HepG2 (cell line): Measurements from ENCODE around the gene CNTN2. TPM values are rescaled to one million over a fixed set of nuclear protein-coding genes. Genes with fewer than 3 reads are reported as not detected.

Experiments
- ATAC-seq: fragments of 200-7000 bp; cut with Tn5 transposase; 3 replicates; pipeline ENCODE4 v1.9.1; 2020; ENCODE audit warnings: mild to moderate bottlenecking, moderate library complexity
- BruUV-seq: library from RNA; stranded (reverse); fragments of 400-500 nt; replicated peaks from 2 replicates; lab custom pipeline; 2021; lab: Mats Ljungman, UMichigan
- CTCF ChIA-PET: fragments of 300-600 bp; formaldehyde crosslinking; extraction: SDS; loops from one replicate; lab custom pipeline; 2021; ENCODE audit warnings: low total read pairs, inconsistent platforms, low intra/inter-chr PET ratio; lab: Yijun Ruan, JAX
- POLR2A ChIA-PET: fragments of 350-600 bp; sonication (Branson Sonifier 250); formaldehyde crosslinking; loops from one replicate; lab custom pipeline; 2020; ENCODE audit warnings: antibody characterized with exemption, inconsistent platforms; lab: Yijun Ruan, JAX
- DNase-seq: peaks from one replicate; pipeline ENCODE4 v3.0.0-alpha.2; 2015; ENCODE audit warnings: low spot score
- FAIRE-seq: peaks from 3 replicates; lab custom pipeline; 2011; peaks lifted over from hg19 to GRCh38; lab: Jason Lieb, UNC
- H2AFZ ChIP-seq: one replicate; pipeline ENCODE4 v1.6.1; 2011; ENCODE audit warnings: low read length, inconsistent platforms
- H3K27ac ChIP-seq: fragments of 300-600 bp; 3 replicates; pipeline ENCODE4 v1.8.0; 2011; ENCODE audit warnings: mixed run types, mild to moderate bottlenecking, mixed read lengths, low read length, inconsistent platforms; ENCODE audit not compliant: insufficient read depth; ENCODE audit errors: extremely low read length
- H3K27me3 ChIP-seq, 2 experiments: fragments of 200-600 bp in 1 of 2; 2 replicates in 1 of 2; 3 replicates in 1 of 2; pipeline versions ENCODE4 v1.6.0 to v1.8.0; 2011; ENCODE audit warnings: low read length in 2 of 2, mild to moderate bottlenecking in 2 of 2, moderate library complexity in 2 of 2, inconsistent platforms in 1 of 2; ENCODE audit not compliant: insufficient read depth in 2 of 2, control insufficient read depth in 1 of 2
- H3K36me3 ChIP-seq, 2 experiments: fragments of 200-600 bp in 1 of 2; replicated peaks in 1 of 2; 2 replicates in 1 of 2; 3 replicates in 1 of 2; pipeline versions ENCODE4 v1.5.1 to v1.8.0; 2011; ENCODE audit warnings: low read length in 2 of 2, inconsistent platforms in 1 of 2; ENCODE audit not compliant: insufficient read depth in 2 of 2, control insufficient read depth in 1 of 2
- H3K4me1 ChIP-seq: 2 replicates; pipeline ENCODE4 v1.5.1; 2012; ENCODE audit warnings: low read length, inconsistent platforms; ENCODE audit not compliant: insufficient read depth
- H3K4me2 ChIP-seq: 2 replicates; pipeline ENCODE4 v1.6.0; 2011; ENCODE audit warnings: low read depth, low read length, inconsistent platforms
- H3K4me3 ChIP-seq, 3 experiments: fragments of 200-600 bp in 1 of 3; sonication (generic), shearing (Covaris generic) in 1 of 3; replicated peaks in 1 of 3; 2 replicates each; pipeline ENCODE4 v1.5.1; 2011 to 2016; ENCODE audit warnings: low read length in 3 of 3, inconsistent platforms in 2 of 3, low read depth in 2 of 3, mild to moderate bottlenecking in 2 of 3, control low read depth in 1 of 3, mixed read lengths in 1 of 3; ENCODE audit not compliant: insufficient read depth in 1 of 3
- H3K79me2 ChIP-seq: one replicate; pipeline ENCODE4 v1.6.1; 2011; ENCODE audit warnings: low read length, inconsistent platforms; ENCODE audit not compliant: insufficient read depth
- H3K9ac ChIP-seq: 2 replicates; pipeline ENCODE4 v1.6.0; 2011; ENCODE audit warnings: mild to moderate bottlenecking, low read depth, low read length, inconsistent platforms; ENCODE audit not compliant: insufficient read depth
- H3K9me3 ChIP-seq: 2 replicates; pipeline ENCODE4 v1.5.1; 2012; ENCODE audit warnings: mild to moderate bottlenecking, low read length
- H4K20me1 ChIP-seq: 2 replicates; pipeline ENCODE4 v1.6.0; 2011; ENCODE audit warnings: inconsistent platforms, mild to moderate bottlenecking, low read length, moderate library complexity; ENCODE audit not compliant: insufficient read depth
- ADNP ChIP-seq: sonication (generic); formaldehyde crosslinking; IDR thresholded peaks from 2 replicates; pipeline ENCODE4 v1.4.0; 2020; ENCODE audit warnings: missing genetic modification reagents
- ELF3 ChIP-seq: IDR thresholded peaks from 2 replicates; pipeline ENCODE4 v1.6.1; 2016; ENCODE audit warnings: missing genetic modification reagents, missing compliant biosample characterization
- IRF2 ChIP-seq: IDR thresholded peaks from 2 replicates; pipeline ENCODE4 v1.6.1; 2018; ENCODE audit warnings: missing genetic modification reagents, missing compliant biosample characterization
- KLF6 ChIP-seq: IDR thresholded peaks from 2 replicates; pipeline ENCODE4 v1.8.0; 2016; ENCODE audit warnings: missing biosample characterization, missing genetic modification reagents
- NFATC3 ChIP-seq: sonication (generic); formaldehyde crosslinking; IDR thresholded peaks from 2 replicates; pipeline ENCODE4 v1.5.1; 2020; ENCODE audit warnings: mild to moderate bottlenecking, missing genetic modification reagents
- NFE2 ChIP-seq: sonication (generic); formaldehyde crosslinking; IDR thresholded peaks from 2 replicates; pipeline ENCODE4 v1.4.0; 2020; ENCODE audit warnings: missing genetic modification reagents
- RARG ChIP-seq: sonication (generic); formaldehyde crosslinking; IDR thresholded peaks from 2 replicates; pipeline ENCODE4 v1.4.0; 2020; ENCODE audit warnings: low read depth, mild to moderate bottlenecking, missing genetic modification reagents
- RFX5 ChIP-seq: IDR thresholded peaks from 2 replicates; pipeline ENCODE4 v1.6.1; 2011; ENCODE audit warnings: low read depth, low read length, improper control_type of control experiment
- TCF7L2 ChIP-seq: IDR thresholded peaks from 2 replicates; pipeline ENCODE4 v1.6.1; 2011; ENCODE audit warnings: mild to moderate bottlenecking, low read depth, low read length, moderate library complexity
- ZNF274 ChIP-seq: sonication (generic); formaldehyde crosslinking; IDR thresholded peaks from 2 replicates; pipeline ENCODE4 v1.5.1; 2020; ENCODE audit warnings: mild to moderate bottlenecking, missing genetic modification reagents
- ZNF562 ChIP-seq: sonication (generic); formaldehyde crosslinking; IDR thresholded peaks from 2 replicates; pipeline ENCODE4 v1.8.0; 2022; ENCODE audit warnings: missing genetic modification reagents, borderline replicate concordance
- ZNF674 ChIP-seq: sonication (generic); formaldehyde crosslinking; IDR thresholded peaks from 2 replicates; pipeline ENCODE4 v1.5.0; 2020; ENCODE audit warnings: low read depth, mild to moderate bottlenecking, missing genetic modification reagents
- ZNF75D ChIP-seq: sonication (generic); formaldehyde crosslinking; IDR thresholded peaks from 2 replicates; pipeline ENCODE4 v1.8.1; 2023; ENCODE audit warnings: missing genetic modification reagents, mild to moderate bottlenecking, borderline replicate concordance
- ZNF781 ChIP-seq: sonication (generic); formaldehyde crosslinking; IDR thresholded peaks from 2 replicates; pipeline ENCODE4 v1.5.1; 2020; ENCODE audit warnings: borderline replicate concordance, mild to moderate bottlenecking, missing genetic modification reagents; ENCODE audit errors: not compliant biosample characterization
- ZSCAN20 ChIP-seq: sonication (generic); formaldehyde crosslinking; IDR thresholded peaks from 2 replicates; pipeline ENCODE4 v1.4.0; 2020; ENCODE audit warnings: missing genetic modification reagents, mild to moderate bottlenecking, borderline replicate concordance
- WGBS: methylation state at CpG from one replicate; pipeline ENCODE4 v1.1.6; 2017; ENCODE audit warnings: low lambda C conversion rate; 5-methylcytosine and 5-hydroxymethylcytosine counted together
- in situ Hi-C: cut with HindIII; loops from 2 replicates; pipeline ENCODE4 v1.10.0; 2017; ENCODE audit warnings: low pct_unique_long_range_greater_than_20kb; ENCODE audit not compliant: extremely low pct_ligation_motif_present
- intact Hi-C: fragments of 100-400 bp; cut with micrococcal nuclease; formaldehyde crosslinking; loops from one replicate; pipeline ENCODE4 v1.10.0; 2022; ENCODE audit not compliant: unreplicated experiment
- polyA plus RNA-seq, 8 experiments: library from polyadenylated mRNA; depleted of rRNA in 3 of 8; stranded (reverse) in 7 of 8; unstranded in 1 of 8; fragments of >200 nt; fragmentation: Illumina TruSeq in 4 of 8; extraction: Trizol in 4 of 8; gene quantifications; 2 replicates each; pipeline versions ENCODE4 v1.2.1 to v1.2.3, GENCODE V29; 2011 to 2016; ENCODE audit warnings: low read depth in 4 of 8, missing spikeins in 1 of 8, mixed read lengths in 1 of 8; ENCODE audit not compliant: insufficient read depth in 1 of 8
- total RNA-seq, 5 experiments: library from RNA; depleted of rRNA; stranded (reverse); fragments of >200 nt; fragmentation: Illumina TruSeq; extraction: Trizol; gene quantifications; 2 replicates each; pipeline ENCODE4 v1.2.3, GENCODE V29; 2016; ENCODE audit warnings: low read depth in 1 of 5
- TF ChIP-seq, protein P1 (sequence below): sonication (generic); formaldehyde crosslinking; IDR thresholded peaks from 2 replicates; pipeline ENCODE4 v1.4.0; 2020; ENCODE audit warnings: missing genetic modification reagents
- TF ChIP-seq, protein P2 (sequence below): sonication (generic); formaldehyde crosslinking; IDR thresholded peaks from 2 replicates; pipeline ENCODE4 v1.5.0; 2020; ENCODE audit warnings: missing genetic modification reagents
- TF ChIP-seq, protein P3 (sequence below): IDR thresholded peaks from 2 replicates; pipeline ENCODE4 v1.6.1; 2016
- TF ChIP-seq, protein P4 (sequence below): sonication (generic); formaldehyde crosslinking; IDR thresholded peaks from 2 replicates; pipeline ENCODE4 v1.5.0; 2020; ENCODE audit warnings: missing genetic modification reagents

CNTN2 gene
- total and polyA plus RNA-seq, 2 of the 13 experiments (the other 11 are each of a cell fraction or from before 2014, with no cell fraction given) = not detected

DNA sequence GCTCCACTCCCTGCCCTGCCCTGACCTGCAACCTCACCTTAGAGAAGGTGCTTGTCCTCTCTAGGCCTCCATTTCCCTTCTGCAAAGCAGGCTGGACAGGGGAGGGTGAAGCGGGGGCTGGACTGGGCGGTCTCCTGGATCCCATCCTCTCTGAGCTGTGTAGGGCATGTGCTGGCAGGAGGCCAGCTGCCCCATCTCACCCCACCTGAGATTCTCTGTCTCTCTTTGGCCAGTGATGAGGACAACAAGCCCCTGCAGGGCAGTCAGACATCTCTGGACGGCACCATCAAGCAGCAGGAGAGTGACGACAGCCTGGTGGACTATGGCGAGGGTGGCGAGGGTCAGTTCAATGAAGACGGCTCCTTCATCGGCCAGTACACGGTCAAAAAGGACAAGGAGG is 26.9 kb upstream of the CNTN2 start:
- BruUV-seq = no TSS peak
- Histone ChIP-seq H3K27ac (no peak overlapping the region), H3K27me3 (peaks cover 3 to 61% of the 10 kb centered on the region in 2 experiments; a peak in 3 of 5 replicates), H3K9me3 (no peaks in the 10 kb centered on the region), H3K4me1 (no peaks in the 10 kb centered on the region), H3K4me3 (no peak overlapping the region), H3K9ac (no peak overlapping the region), H3K79me2 (no peaks in the 10 kb centered on the region), H3K4me2 (no peak overlapping the region), H4K20me1 (no peaks in the 10 kb centered on the region), H2AFZ (no peak overlapping the region), H3K36me3 (no peaks in the 10 kb centered on the region)
- 37% methylated on average over 7 of the region's 9 CpGs for WGBS
- ChIA-PET CTCF (no interaction called here), POLR2A (no interaction called here)
- no peak for FAIRE-seq
- TF ChIP-seq, protein P1, sequence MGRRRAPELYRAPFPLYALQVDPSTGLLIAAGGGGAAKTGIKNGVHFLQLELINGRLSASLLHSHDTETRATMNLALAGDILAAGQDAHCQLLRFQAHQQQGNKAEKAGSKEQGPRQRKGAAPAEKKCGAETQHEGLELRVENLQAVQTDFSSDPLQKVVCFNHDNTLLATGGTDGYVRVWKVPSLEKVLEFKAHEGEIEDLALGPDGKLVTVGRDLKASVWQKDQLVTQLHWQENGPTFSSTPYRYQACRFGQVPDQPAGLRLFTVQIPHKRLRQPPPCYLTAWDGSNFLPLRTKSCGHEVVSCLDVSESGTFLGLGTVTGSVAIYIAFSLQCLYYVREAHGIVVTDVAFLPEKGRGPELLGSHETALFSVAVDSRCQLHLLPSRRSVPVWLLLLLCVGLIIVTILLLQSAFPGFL = no peak
- TF ChIP-seq ZSCAN20 (CRISPR knock-in tag) (no peak), IRF2 (CRISPR knock-in tag) (no peak), ADNP (CRISPR knock-in tag) (no peak), ZNF274 (CRISPR knock-in tag) (no peak), ZNF75D (CRISPR knock-in tag) (no peak), ELF3 (CRISPR knock-in tag) (no peak), TCF7L2 (no peak), NFE2 (CRISPR knock-in tag) (no peak), RARG (CRISPR knock-in tag) (no peak), NFATC3 (CRISPR knock-in tag) (no peak), KLF6 (no peak), ZNF562 (no peak), RFX5 (no peak), ZNF674 (CRISPR knock-in tag) (no peak), ZNF781 (no peak)
- TF ChIP-seq, protein P2, sequence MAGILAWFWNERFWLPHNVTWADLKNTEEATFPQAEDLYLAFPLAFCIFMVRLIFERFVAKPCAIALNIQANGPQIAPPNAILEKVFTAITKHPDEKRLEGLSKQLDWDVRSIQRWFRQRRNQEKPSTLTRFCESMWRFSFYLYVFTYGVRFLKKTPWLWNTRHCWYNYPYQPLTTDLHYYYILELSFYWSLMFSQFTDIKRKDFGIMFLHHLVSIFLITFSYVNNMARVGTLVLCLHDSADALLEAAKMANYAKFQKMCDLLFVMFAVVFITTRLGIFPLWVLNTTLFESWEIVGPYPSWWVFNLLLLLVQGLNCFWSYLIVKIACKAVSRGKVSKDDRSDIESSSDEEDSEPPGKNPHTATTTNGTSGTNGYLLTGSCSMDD (CRISPR knock-in tag) = no peak
- TF ChIP-seq, protein P3, sequence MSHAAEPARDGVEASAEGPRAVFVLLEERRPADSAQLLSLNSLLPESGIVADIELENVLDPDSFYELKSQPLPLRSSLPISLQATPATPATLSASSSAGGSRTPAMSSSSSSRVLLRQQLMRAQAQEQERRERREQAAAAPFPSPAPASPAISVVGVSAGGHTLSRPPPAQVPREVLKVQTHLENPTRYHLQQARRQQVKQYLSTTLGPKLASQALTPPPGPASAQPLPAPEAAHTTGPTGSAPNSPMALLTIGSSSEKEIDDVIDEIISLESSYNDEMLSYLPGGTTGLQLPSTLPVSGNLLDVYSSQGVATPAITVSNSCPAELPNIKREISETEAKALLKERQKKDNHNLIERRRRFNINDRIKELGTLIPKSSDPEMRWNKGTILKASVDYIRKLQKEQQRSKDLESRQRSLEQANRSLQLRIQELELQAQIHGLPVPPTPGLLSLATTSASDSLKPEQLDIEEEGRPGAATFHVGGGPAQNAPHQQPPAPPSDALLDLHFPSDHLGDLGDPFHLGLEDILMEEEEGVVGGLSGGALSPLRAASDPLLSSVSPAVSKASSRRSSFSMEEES (CRISPR knock-in tag) = no peak
- TF ChIP-seq, protein P4, sequence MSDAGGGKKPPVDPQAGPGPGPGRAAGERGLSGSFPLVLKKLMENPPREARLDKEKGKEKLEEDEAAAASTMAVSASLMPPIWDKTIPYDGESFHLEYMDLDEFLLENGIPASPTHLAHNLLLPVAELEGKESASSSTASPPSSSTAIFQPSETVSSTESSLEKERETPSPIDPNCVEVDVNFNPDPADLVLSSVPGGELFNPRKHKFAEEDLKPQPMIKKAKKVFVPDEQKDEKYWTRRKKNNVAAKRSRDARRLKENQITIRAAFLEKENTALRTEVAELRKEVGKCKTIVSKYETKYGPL (CRISPR knock-in tag) = no peak
- no peak for ATAC-seq
- in situ Hi-C loops = no loop called here
- intact Hi-C loops = no loop called here
- DNase-seq = no peak
